Endometrium (tissue), 2 donors: ENCODE data around the gene NIPBL.
"Not testable (repeated sequence)": the region's sequence is repeated elsewhere in the genome, so short reads cannot be mapped to it uniquely, and the experiment has no call there.

Source experiments
- FAIRE-seq: peaks from 2 replicates; lab custom pipeline; 2012; peaks lifted over from hg19 to GRCh38; lab: Jason Lieb, UNC
- donor health status: control.
- donor health status: control.

The NIPBL gene

GRCh38 chr5:36948650-36949049, 72.1 kb downstream of the NIPBL start:
- no peak for FAIRE-seq

GRCh38 chr5:36949593-36949992, 73.0 kb downstream of the NIPBL start:
- FAIRE-seq, result peak; percentile 46

DNA sequence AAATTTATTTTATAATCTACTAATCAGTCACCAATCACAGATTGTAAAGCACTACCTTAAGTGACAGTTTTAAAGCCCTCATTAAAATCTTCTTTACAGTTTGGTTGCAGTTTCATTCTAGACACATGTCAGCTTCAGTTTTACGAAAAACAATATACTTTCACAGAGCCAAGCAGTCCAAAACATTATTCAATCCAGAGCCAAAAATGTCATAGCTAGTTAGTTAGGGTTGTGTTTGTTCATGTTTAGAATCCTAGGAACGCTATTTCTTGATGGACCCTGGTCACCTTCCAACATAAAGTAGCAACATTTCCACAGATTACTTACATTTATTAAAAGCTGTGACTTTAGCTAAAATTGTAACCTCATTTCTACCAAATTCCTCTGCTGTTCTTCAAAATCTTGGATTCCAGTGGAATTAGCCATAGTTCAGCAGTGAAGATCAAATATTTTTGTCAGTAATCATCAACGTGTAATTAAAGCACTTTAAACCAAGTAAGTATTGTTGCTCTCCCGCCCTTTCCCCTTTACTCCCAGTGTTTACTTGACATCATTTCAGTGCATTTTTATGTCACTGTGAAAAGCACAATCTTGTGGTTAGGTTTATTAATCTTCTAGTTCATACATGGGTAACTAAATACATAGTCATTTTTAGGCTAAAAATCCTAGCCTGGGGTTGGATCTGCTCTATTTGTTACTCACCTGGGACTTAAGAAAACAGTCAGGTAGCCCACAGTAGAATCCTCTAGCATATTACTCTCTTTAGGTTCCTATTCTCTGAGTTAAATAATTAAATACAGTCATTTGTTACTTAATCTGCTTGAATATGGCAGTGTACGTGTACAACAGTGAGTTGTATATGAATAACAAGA, 74.3 kb downstream of the NIPBL start:
- FAIRE-seq, result peak; percentile 77

DNA sequence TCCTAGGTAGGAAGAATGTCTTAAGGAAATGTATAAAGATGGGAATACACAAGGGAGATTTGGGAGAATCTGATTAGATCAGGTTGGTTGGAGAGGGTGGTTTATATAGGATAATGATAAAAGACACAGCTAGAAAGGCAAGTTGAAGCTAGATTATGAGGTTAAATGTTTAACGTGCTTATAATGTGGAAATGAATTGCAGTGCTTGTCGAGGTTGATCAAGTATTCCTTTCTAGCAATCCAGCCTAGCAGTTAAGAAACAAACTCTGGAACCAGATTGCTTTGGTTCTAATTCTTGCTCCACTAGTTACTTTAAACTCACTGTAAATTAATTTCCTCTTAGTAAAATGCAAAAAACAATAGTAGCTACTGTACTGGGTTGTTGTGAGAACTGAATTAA, 76.5 kb downstream of the NIPBL start:
- FAIRE-seq, result no peak

DNA sequence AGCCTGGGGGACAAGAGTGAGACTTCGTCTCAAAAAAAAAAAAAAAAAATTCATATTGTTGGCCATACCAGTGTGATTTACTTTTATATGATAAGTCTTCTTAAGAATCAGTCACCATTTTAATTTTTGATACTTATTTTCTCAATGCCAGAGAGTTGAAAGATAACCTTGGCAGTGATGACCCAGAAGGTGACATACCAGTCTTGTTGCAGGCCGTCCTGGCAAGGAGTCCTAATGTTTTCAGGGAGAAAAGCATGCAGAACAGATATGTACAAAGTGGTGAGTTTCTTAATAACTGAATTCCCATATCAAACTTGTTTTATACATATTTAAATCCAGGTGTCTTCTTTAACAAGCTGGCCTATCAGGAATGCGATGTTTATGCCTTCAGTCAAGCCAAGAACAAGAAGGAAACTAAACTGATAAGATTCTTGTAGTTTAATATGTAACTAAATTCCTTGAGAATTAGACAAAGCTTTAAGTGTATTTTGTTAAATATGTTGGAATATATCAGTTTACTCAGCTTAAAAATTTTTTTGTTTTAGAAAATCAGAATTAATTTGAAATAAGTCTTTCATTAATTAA, 81.5 kb downstream of the NIPBL start:
- peak; percentile 29 for FAIRE-seq

DNA sequence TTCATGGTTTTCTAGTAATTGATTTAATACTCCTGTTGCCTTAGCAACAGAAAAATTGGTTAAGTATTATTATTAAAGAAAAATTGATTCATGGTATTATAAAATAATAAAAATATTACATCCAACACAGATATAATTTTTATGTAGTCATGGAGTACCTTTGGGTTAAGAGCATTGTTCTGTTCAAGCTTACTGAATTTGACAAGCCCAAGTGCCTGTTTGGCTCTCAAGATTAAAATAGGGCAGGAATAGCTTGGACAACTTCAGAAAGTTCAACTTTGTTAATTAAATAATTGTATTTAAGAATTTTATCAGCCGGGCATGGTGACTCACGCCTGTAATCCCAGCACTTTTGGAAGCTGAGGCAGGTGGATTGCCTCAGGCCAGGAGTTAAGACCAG, 82.0 kb downstream of the NIPBL start:
- no peak for FAIRE-seq

DNA sequence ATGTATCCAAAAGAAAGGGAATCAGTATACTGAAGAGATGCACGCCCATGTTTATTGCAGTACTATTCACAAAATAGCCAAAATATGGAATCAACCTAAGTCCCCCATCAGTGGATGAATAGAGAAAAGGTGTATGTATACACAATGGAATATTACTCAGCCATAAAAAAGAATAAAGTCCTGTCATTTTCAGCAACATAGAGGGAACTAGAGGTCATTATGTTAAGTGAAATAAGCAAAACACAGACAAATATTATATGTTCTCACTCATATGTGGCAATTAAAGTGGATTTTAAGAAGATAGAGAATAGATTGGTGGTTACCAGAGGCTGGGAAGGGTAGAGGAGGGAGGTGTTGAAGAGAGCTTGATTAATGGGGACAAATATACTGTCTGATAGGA, 88.6 kb downstream of the NIPBL start:
- no peak for FAIRE-seq

- no peak for FAIRE-seq
Measured at GRCh38 chr5:36969700-36970395, 93.3 kb downstream of the NIPBL start.

- no peak for FAIRE-seq
Measured at GRCh38 chr5:36978196-36978595, 101.6 kb downstream of the NIPBL start.

DNA sequence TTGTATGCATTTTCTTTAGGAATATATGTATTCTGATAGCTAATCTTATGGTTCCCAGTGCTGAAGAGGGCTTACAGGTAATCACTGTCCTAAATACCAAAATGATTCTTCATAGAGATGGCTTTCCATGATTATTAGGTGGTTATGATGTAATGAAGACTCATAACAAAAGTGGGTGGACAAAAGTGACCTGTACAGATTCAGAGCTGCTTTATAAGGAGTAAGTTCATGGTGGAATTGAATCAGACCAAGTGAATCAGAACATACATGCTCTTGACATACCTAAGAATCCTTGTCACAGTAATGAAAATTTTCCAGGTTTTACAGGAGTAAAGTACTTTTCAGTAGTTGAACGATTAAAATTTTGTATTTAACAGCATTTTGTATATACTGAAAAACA, 105.6 kb downstream of the NIPBL start:
- FAIRE-seq, result no peak

- no peak for FAIRE-seq
Measured at GRCh38 chr5:36985387-36985786, 108.8 kb downstream of the NIPBL start.

GRCh38 chr5:36988396-36988795, 111.8 kb downstream of the NIPBL start:
- no peak for FAIRE-seq

- no peak for FAIRE-seq
Measured at GRCh38 chr5:36998578-36998977, 122.0 kb downstream of the NIPBL start.

GRCh38 chr5:37002176-37002751, 125.7 kb downstream of the NIPBL start:
- FAIRE-seq, result no peak

GRCh38 chr5:37005252-37005651, 128.7 kb downstream of the NIPBL start:
- no peak for FAIRE-seq

- peak; percentile 91 for FAIRE-seq
Measured at GRCh38 chr5:37005946-37006540, 129.5 kb downstream of the NIPBL start.

DNA sequence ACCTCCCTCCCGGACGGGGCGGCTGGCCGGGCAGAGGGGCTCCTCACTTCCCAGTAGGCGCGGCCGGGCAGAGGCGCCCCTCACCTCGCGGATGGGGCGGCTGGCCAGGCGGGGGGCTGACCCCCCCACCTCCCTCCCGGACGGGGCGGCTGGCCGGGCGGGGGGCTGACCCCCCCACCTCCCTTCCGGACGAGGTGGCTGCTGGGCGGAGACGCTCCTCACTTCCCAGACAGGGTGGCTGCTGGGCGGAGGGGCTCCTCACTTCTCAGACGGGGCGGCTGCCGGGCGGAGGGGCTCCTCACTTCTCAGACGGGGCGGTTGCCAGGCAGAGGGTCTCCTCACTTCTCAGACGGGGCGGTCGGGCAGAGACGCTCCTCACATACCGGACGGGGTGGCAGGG, 136.6 kb downstream of the NIPBL start:
- FAIRE-seq, result not testable (repeated sequence)

- FAIRE-seq, result peak; percentile 72
Measured at GRCh38 chr5:37014321-37014720, 137.8 kb downstream of the NIPBL start.

DNA sequence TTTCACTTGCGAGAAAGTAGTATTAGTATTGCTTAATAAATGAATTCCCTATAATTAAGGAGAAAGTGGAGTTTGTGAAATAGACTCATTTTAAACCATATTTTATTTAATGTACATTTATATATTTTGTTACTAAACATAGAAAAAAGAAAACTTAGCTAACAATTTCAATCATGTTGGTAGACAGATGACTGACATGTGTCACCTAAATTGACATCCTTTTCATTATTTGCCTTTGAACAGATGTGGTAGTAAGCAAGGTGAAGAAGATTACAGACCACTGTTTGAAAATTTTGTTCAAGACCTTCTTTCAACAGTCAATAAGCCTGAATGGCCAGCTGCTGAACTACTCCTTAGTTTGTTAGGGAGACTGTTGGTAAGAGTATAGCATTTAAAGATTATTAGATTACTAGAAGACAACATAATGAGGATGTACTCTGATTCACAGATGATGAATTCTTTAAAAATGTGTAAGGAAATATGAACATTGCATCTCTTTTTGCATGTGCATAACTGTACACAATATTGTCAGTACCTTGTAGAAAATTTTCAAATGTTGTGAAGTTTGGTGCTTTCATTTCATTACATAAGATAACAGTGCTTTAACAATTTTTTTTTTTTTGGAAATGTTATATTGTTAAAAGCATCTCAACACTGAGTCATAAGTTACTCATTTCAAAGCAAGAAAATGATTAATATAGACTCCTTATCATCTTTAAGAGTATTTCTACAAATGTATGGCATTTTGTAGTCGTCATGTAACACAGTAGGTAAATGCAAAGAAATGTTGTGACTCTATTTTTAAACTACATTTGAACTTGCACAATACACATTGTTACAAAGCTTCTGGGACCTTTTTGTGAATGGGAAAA, 139.5 kb downstream of the NIPBL start:
- no peak for FAIRE-seq

GRCh38 chr5:37028910-37029309, 152.3 kb downstream of the NIPBL start:
- no peak for FAIRE-seq

GRCh38 chr5:37029436-37029835, 152.9 kb downstream of the NIPBL start:
- no peak for FAIRE-seq
